GM12801 (cell line): ENCODE results near the gene PRSS38.

Experiments
- CTCF ChIP-seq: IDR thresholded peaks from one replicate; pipeline ENCODE4 v1.5.1; 2011; ENCODE audit warnings: control low read depth; ENCODE audit not compliant: insufficient read length; ENCODE audit errors: extremely low read depth

Gene PRSS38

GRCh38 chr1:227849251-227849650 lies 33.8 kb downstream of the PRSS38 start:
- no peak for TF ChIP-seq CTCF

GRCh38 chr1:227854189-227854588 lies 38.7 kb downstream of the PRSS38 start:
- TF ChIP-seq CTCF, result no peak

GRCh38 chr1:227855687-227856086 lies 40.2 kb downstream of the PRSS38 start:
- TF ChIP-seq CTCF, result no peak

- TF ChIP-seq CTCF, result no peak
Measured at GRCh38 chr1:227856147-227856858, 40.8 kb downstream of the PRSS38 start.

GRCh38 chr1:227864882-227865281 lies 49.4 kb downstream of the PRSS38 start:
- no peak for TF ChIP-seq CTCF

GRCh38 chr1:227869279-227869842 lies 53.9 kb downstream of the PRSS38 start:
- TF ChIP-seq CTCF, result no peak

GRCh38 chr1:227869851-227870305 lies 54.4 kb downstream of the PRSS38 start:
- no peak for TF ChIP-seq CTCF
